Measurements from ENCODE around the gene ARSB. TPM values are rescaled to one million over a fixed set of nuclear protein-coding genes. Genes with fewer than 3 reads are reported as not detected.

Gene ARSB
- total and polyA plus RNA-seq, 9 of the 15 experiments (the other 6 are each of a cell fraction or from before 2014, with no cell fraction given), result 0.52 to 4.6 (median 2.4) TPM

DNA sequence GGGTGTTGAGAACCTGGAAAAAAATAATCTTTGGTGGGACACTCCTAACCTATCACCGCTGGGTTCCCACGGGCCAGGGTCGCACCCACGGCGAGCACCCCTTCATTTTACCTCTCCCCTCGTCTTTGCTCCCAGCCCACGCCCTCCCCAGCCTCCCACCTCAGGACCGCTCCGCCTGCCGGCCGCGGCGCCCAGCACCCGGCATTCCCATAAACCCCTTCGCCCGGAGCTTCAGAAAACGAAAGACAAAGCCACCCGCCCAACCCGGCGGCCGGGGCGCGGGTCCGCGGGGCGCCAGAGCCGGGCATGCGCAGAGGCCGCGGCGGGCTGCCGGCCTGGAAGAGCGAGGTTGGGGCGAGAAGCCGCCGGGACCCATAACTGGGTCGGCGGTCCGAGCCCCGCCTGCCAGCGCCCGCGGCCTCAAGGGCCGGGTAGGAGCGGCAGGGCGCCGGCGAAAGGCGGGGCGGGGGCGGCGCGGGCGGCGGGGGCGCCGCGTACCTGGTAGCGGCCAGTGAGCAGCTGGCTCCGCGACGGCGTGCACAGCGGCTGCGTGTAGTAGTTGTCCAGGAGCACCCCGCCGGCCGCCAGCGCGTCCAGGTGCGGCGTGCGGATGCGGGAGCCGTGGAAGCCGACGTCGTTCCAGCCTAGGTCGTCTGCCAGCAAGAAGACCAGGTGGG, 533 bp downstream of the ARSB start (continued):
- TF ChIP-seq, protein P1, sequence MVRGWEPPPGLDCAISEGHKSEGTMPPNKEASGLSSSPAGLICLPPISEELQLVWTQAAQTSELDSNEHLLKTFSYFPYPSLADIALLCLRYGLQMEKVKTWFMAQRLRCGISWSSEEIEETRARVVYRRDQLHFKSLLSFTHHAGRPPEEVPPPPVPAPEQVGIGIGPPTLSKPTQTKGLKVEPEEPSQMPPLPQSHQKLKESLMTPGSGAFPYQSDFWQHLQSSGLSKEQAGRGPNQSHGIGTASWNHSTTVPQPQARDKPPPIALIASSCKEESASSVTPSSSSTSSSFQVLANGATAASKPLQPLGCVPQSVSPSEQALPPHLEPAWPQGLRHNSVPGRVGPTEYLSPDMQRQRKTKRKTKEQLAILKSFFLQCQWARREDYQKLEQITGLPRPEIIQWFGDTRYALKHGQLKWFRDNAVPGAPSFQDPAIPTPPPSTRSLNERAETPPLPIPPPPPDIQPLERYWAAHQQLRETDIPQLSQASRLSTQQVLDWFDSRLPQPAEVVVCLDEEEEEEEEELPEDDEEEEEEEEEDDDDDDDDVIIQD (CRISPR knock-in tag; IDR thresholded peaks at IDR 0.05), result no peak
- TF ChIP-seq SRF (CRISPR knock-in tag; IDR thresholded peaks at IDR 0.05) (0 out of 4 replicates have a peak, but pooled peaks of 1 of the 2 experiments have one; percentile 18), CCAR2 (IDR thresholded peaks at IDR 0.05; ENCODE audit: low read depth, low read length) (no peak), FOXJ3 (CRISPR knock-in tag; IDR thresholded peaks at IDR 0.05) (no peak), ZSCAN29 (IDR thresholded peaks at IDR 0.05) (no peak), EP400 (IDR thresholded peaks at IDR 0.05) (no peak), ZNF644 (tag; IDR thresholded peaks at IDR 0.05; ENCODE audit: low read depth) (no peak), SAFB (IDR thresholded peaks at IDR 0.05; ENCODE audit: borderline replicate concordance, low read depth, low read length) (no peak), SMARCA5 (IDR thresholded peaks at IDR 0.05) (no peak), RB1 (IDR thresholded peaks at IDR 0.05; ENCODE audit: low read depth) (peak; percentile 48), YY1 (IDR thresholded peaks at IDR 0.05; ENCODE audit: borderline replicate concordance in 1 of 3, control insufficient read depth in 1 of 3, extremely low read depth in 1 of 3, insufficient read depth in 3 of 3, insufficient read length in 1 of 3, insufficient replicate concordance in 2 of 3, low read depth in 1 of 3, low read length in 2 of 3) (peak in 2 of 3 experiments; percentile 20 to 56), GABPA (tag; conservative IDR thresholded peaks at IDR 0.05; ENCODE audit: low read depth) (no peak; the same call in 1 of the 2 replicates), NRF1 (conservative IDR thresholded peaks at IDR 0.05 in 1 of 2, IDR thresholded peaks at IDR 0.05 in 1 of 2) (peak; percentile 94), PTRF (tag; IDR thresholded peaks at IDR 0.05) (no peak), MEIS2 (IDR thresholded peaks at IDR 0.05; ENCODE audit: partially characterized antibody) (peak; percentile 73), RBFOX2 (IDR thresholded peaks at IDR 0.05; ENCODE audit: low read depth, low read length) (peak; percentile 80)
- TF ChIP-seq, protein P2, sequence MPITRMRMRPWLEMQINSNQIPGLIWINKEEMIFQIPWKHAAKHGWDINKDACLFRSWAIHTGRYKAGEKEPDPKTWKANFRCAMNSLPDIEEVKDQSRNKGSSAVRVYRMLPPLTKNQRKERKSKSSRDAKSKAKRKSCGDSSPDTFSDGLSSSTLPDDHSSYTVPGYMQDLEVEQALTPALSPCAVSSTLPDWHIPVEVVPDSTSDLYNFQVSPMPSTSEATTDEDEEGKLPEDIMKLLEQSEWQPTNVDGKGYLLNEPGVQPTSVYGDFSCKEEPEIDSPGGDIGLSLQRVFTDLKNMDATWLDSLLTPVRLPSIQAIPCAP (CRISPR knock-in tag; IDR thresholded peaks at IDR 0.05; ENCODE audit: borderline replicate concordance), result no peak
- TF ChIP-seq, protein P3, sequence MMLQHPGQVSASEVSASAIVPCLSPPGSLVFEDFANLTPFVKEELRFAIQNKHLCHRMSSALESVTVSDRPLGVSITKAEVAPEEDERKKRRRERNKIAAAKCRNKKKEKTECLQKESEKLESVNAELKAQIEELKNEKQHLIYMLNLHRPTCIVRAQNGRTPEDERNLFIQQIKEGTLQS (IDR thresholded peaks at IDR 0.05), result no peak
- TF ChIP-seq, protein P3 (CRISPR knock-in tag; conservative IDR thresholded peaks at IDR 0.05), result no peak
- TF ChIP-seq, protein P4, sequence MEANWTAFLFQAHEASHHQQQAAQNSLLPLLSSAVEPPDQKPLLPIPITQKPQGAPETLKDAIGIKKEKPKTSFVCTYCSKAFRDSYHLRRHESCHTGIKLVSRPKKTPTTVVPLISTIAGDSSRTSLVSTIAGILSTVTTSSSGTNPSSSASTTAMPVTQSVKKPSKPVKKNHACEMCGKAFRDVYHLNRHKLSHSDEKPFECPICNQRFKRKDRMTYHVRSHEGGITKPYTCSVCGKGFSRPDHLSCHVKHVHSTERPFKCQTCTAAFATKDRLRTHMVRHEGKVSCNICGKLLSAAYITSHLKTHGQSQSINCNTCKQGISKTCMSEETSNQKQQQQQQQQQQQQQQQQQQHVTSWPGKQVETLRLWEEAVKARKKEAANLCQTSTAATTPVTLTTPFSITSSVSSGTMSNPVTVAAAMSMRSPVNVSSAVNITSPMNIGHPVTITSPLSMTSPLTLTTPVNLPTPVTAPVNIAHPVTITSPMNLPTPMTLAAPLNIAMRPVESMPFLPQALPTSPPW (CRISPR knock-in tag; IDR thresholded peaks at IDR 0.05), result peak; percentile 92
- TF ChIP-seq, protein P5, sequence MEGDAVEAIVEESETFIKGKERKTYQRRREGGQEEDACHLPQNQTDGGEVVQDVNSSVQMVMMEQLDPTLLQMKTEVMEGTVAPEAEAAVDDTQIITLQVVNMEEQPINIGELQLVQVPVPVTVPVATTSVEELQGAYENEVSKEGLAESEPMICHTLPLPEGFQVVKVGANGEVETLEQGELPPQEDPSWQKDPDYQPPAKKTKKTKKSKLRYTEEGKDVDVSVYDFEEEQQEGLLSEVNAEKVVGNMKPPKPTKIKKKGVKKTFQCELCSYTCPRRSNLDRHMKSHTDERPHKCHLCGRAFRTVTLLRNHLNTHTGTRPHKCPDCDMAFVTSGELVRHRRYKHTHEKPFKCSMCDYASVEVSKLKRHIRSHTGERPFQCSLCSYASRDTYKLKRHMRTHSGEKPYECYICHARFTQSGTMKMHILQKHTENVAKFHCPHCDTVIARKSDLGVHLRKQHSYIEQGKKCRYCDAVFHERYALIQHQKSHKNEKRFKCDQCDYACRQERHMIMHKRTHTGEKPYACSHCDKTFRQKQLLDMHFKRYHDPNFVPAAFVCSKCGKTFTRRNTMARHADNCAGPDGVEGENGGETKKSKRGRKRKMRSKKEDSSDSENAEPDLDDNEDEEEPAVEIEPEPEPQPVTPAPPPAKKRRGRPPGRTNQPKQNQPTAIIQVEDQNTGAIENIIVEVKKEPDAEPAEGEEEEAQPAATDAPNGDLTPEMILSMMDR (IDR thresholded peaks at IDR 0.05 in 2 of 3, conservative IDR thresholded peaks at IDR 0.05 in 1 of 3; ENCODE audit: insufficient read depth in 2 of 3, low read depth in 1 of 3, low read length in 3 of 3), result peak; percentile 25 to 36 (median 27); a peak in 1 of 6 replicates

Data from K562 (cell line).